Parathyroid adenoma (tissue), 2 donors: ENCODE measurements around the gene YRDC.
A peak's percentile ranks its signal among the peaks of the same experiment; 100 is the strongest.

ENCODE experiments used
- H2AFZ ChIP-seq: fragments of 300-600 bp; sonication (generic); one replicate; pipeline ENCODE4 v1.7.0; 2017; ENCODE audit warnings: antibody characterized with exemption, mild to moderate bottlenecking
- H3K27ac ChIP-seq: fragments of 300-600 bp; sonication (generic); one replicate; pipeline ENCODE4 v1.7.0; 2017
- H3K27me3 ChIP-seq: fragments of 300-600 bp; sonication (generic); one replicate; pipeline ENCODE4 v1.7.0; 2017; ENCODE audit warnings: low read length; ENCODE audit not compliant: control insufficient read depth, insufficient read depth
- H3K36me3 ChIP-seq: fragments of 300-600 bp; sonication (generic); one replicate; pipeline ENCODE4 v1.7.0; 2017; ENCODE audit warnings: low read length; ENCODE audit not compliant: control insufficient read depth, insufficient read depth
- H3K4me1 ChIP-seq: fragments of 300-600 bp; sonication (generic); one replicate; pipeline ENCODE4 v1.7.0; 2017; ENCODE audit warnings: control low read depth
- H3K4me2 ChIP-seq: fragments of 300-600 bp; sonication (generic); one replicate; pipeline ENCODE4 v1.7.0; 2017; ENCODE audit warnings: low read length
- H3K4me3 ChIP-seq: fragments of 300-600 bp; sonication (generic); one replicate; pipeline ENCODE4 v1.7.0; 2017; ENCODE audit warnings: low read depth, low read length
- H3K79me2 ChIP-seq: fragments of 300-600 bp; sonication (generic); one replicate; pipeline ENCODE4 v1.7.0; 2017; ENCODE audit warnings: control low read depth
- H3K9ac ChIP-seq: fragments of 300-600 bp; sonication (generic); one replicate; pipeline ENCODE4 v1.7.0; 2017; ENCODE audit warnings: mild to moderate bottlenecking
- H3K9me3 ChIP-seq: fragments of 300-600 bp; sonication (generic); one replicate; pipeline ENCODE4 v1.7.0; 2017; ENCODE audit warnings: low read length; ENCODE audit not compliant: control insufficient read depth
- CTCF ChIP-seq: fragments of 300-600 bp; sonication (generic); IDR thresholded peaks from one replicate; pipeline ENCODE4 v1.7.0; 2017; ENCODE audit warnings: antibody characterized with exemption, mild to moderate bottlenecking
- donor health status: primary hyperparathyroidism.

The YRDC gene

GRCh38 chr1:37813529-37814145 is 5.6 kb upstream of the YRDC start:
- H3K9me3 ChIP-seq = no peaks in the 10 kb centered on the region
- H3K4me3 ChIP-seq = no peak overlapping the region
- H3K9ac ChIP-seq = no peak overlapping the region
- peaks cover 2% of the 10 kb centered on the region for H3K4me1 ChIP-seq
- no peaks in the 10 kb centered on the region for H3K79me2 ChIP-seq
- H3K36me3 ChIP-seq = no peaks in the 10 kb centered on the region
- no peak for TF ChIP-seq CTCF
- no peaks in the 10 kb centered on the region for H3K27me3 ChIP-seq
- no peak overlapping the region for H3K4me2 ChIP-seq
- no peak overlapping the region for H3K27ac ChIP-seq
- H2AFZ ChIP-seq = no peak overlapping the region

GRCh38 chr1:37811027-37811655 is 3.1 kb upstream of the YRDC start:
- Histone ChIP-seq H3K9me3 (no peaks in the 10 kb centered on the region), H3K9ac (no peak overlapping the region), H3K79me2 (no peaks in the 10 kb centered on the region), H3K27ac (no peak overlapping the region), H3K4me2 (no peak overlapping the region), H3K4me1 (peaks cover 4% of the 10 kb centered on the region), H3K27me3 (no peaks in the 10 kb centered on the region), H3K36me3 (no peaks in the 10 kb centered on the region), H2AFZ (no peak overlapping the region), H3K4me3 (no peak overlapping the region)
- TF ChIP-seq CTCF = peak; percentile 62

- H3K27me3 ChIP-seq = no peaks in the 10 kb centered on the region
- no peak overlapping the region for H2AFZ ChIP-seq
- H3K4me1 ChIP-seq = peaks cover 4% of the 10 kb centered on the region
- no peaks in the 10 kb centered on the region for H3K36me3 ChIP-seq
- no peak overlapping the region for H3K4me2 ChIP-seq
- no peaks in the 10 kb centered on the region for H3K79me2 ChIP-seq
- H3K4me3 ChIP-seq = no peak overlapping the region
- no peak overlapping the region for H3K27ac ChIP-seq
- no peak for TF ChIP-seq CTCF
- H3K9ac ChIP-seq = no peak overlapping the region
- no peaks in the 10 kb centered on the region for H3K9me3 ChIP-seq
Observed at GRCh38 chr1:37809942-37810341, 1.9 kb upstream of the YRDC start.

GRCh38 chr1:37808369-37809319 is 636 bp upstream of the YRDC start:
- peak overlapping the region; percentile 80 for H3K4me2 ChIP-seq
- no peak for TF ChIP-seq CTCF
- no peaks in the 10 kb centered on the region for H3K79me2 ChIP-seq
- H3K36me3 ChIP-seq = no peaks in the 10 kb centered on the region
- H3K4me3 ChIP-seq = peak overlapping the region; percentile 71
- H3K27me3 ChIP-seq = no peaks in the 10 kb centered on the region
- H3K9me3 ChIP-seq = no peaks in the 10 kb centered on the region
- H3K4me1 ChIP-seq = peaks cover 4% of the 10 kb centered on the region
- peak overlapping the region; percentile 79 for H3K27ac ChIP-seq
- H3K9ac ChIP-seq = peak overlapping the region; percentile 22
- H2AFZ ChIP-seq = peak overlapping the region; percentile 78
